GM12891 (cell line): Measurements from ENCODE around the gene SPAG8.

Source experiments
- PAX5 ChIP-seq: IDR thresholded peaks from 2 replicates; pipeline ENCODE4 v1.6.1; 2011; ENCODE audit warnings: low read length, moderate library complexity, mild to moderate bottlenecking; ENCODE audit not compliant: insufficient read depth, severe bottlenecking
- POLR2A ChIP-seq: IDR thresholded peaks from 2 replicates; pipeline ENCODE4 v1.6.1; 2011; ENCODE audit warnings: low read depth, low read length, control low read depth
- POU2F2 ChIP-seq: IDR thresholded peaks from 2 replicates; pipeline ENCODE4 v1.6.1; 2011; ENCODE audit warnings: low read depth, mild to moderate bottlenecking, control low read depth, low read length, moderate library complexity
- SPI1 ChIP-seq: IDR thresholded peaks from 2 replicates; pipeline ENCODE4 v1.6.1; 2011; ENCODE audit warnings: low read depth, low read length, control low read depth

DNA sequence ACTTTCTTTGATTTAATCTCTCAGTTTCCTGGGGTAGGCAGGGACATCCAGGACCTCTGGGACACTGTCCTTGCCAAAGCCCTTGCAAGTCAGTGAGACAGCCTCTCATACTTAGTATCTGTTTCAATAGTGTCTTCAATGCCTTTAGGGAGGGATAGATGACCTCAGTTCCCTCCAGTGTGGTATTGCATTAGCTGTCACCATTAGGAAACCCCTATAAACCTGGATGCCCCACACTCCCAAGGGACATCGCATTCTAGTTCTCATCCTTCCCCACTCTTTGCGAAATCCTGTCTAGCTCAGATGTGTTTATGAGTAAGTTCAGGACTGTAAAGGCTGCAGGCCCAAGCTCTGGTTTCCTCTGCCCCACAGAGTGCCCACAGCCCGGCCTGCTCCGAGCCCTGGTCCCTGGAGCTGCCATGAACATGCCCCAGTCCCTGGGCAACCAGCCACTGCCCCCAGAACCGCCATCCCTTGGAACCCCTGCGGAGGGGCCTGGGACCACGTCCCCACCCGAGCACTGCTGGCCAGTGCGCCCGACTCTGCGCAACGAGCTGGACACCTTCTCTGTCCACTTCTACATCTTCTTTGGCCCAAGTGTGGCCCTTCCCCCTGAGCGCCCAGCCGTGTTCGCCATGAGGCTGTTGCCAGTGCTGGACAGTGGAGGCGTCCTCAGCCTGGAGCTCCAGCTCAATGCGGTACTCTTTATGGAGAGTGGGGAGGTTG lies 30.1 kb upstream of the SPAG8 start:
- TF ChIP-seq POLR2A (no peak), SPI1 (no peak), PAX5 (no peak), POU2F2 (no peak)
